ENCODE results near the gene ANKLE1.

DNA sequence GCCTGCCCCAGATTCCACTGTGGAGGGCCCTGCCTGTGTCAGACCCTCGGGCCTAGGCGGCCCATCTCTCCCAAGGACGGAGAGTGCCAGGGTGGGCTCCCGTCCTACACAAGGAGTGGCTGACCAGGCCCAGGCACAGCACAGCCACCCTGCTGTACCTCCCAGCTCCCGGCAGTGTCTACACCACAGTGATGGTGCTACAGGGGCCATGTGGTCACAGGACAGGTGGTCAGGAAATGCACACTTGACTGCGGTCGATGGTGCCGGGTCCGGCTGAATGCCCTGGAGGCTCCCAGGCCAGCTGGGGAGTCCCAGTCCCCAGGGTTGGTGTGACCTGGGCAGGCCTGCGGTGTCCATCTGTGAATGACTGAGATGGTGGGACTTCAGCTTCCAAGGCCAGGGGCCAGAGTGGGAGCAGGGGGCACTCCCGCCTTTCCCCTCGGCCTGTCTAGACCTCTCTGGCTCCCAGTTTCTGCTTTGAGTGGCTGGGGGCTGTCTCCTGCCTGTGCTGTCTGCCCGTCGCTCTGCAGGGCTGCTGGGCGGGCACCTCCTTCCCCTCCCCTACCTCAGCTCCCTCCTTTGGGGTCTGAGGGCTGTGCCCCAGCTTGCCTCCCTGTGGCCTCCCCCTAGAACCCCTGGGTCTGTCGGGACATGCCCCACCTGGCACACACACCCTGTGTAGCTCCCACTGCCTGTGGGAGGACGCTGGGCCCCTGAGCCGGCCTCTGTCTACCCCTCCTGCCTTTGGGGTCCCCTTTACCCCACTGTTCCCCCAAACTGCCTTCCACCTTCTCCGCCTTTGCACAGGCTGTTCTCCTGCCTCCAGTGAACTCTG lies 40.2 kb downstream of the ANKLE1 start:
- TF ChIP-seq, protein P1, sequence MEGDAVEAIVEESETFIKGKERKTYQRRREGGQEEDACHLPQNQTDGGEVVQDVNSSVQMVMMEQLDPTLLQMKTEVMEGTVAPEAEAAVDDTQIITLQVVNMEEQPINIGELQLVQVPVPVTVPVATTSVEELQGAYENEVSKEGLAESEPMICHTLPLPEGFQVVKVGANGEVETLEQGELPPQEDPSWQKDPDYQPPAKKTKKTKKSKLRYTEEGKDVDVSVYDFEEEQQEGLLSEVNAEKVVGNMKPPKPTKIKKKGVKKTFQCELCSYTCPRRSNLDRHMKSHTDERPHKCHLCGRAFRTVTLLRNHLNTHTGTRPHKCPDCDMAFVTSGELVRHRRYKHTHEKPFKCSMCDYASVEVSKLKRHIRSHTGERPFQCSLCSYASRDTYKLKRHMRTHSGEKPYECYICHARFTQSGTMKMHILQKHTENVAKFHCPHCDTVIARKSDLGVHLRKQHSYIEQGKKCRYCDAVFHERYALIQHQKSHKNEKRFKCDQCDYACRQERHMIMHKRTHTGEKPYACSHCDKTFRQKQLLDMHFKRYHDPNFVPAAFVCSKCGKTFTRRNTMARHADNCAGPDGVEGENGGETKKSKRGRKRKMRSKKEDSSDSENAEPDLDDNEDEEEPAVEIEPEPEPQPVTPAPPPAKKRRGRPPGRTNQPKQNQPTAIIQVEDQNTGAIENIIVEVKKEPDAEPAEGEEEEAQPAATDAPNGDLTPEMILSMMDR (tag by site-specific recombination; IDR thresholded peaks at IDR 0.05) = no peak
- TF ChIP-seq ZNF24 (tag by site-specific recombination; IDR thresholded peaks at IDR 0.05) (no peak), ZNF768 (tag by site-specific recombination; IDR thresholded peaks at IDR 0.05) (no peak), MZF1 (tag by site-specific recombination; IDR thresholded peaks at IDR 0.05; ENCODE audit: borderline replicate concordance) (no peak)

All from HEK293 (cell line).